ENCODE results near the gene SYPL1. TPM values are rescaled to one million over a fixed set of nuclear protein-coding genes. Genes with fewer than 3 reads are reported as not detected.
A peak's percentile ranks its signal among the peaks of the same experiment; 100 is the strongest.

The SYPL1 gene
- total and polyA plus RNA-seq, 9 of the 15 experiments (the other 6 are each of a cell fraction or from before 2014, with no cell fraction given) = 23.8 to 214 (median 70.2) TPM

GRCh38 chr7:106111655-106112117, 426 bp downstream of the SYPL1 start:
- H4K20me1 ChIP-seq (replicated peaks; ENCODE audit: control insufficient read depth, insufficient read depth, low read length) = 0 out of 2 replicates have a peak, but pooled peaks cover 4% of the 10 kb centered on the region
- ATAC-seq = peak; percentile 83
- in situ Hi-C loops (cut with MboI) (no loop called here), intact Hi-C loops (cut with micrococcal nuclease) (loop anchor here (2.0 to 10.0 kb wide), 2 partner anchors 873 to 1097 kb away; partner anchors contain the start of gene KMT2E)
- peak overlapping the region; percentile 76 to 99 for H3K9ac ChIP-seq (ENCODE audit: insufficient read depth in 1 of 2, low read depth in 2 of 2, low read length in 2 of 2)
- no TSS peak for BruUV-seq (replicated peaks)
- peaks cover 14 to 19% of the 10 kb centered on the region in 2 experiments for H3K4me1 ChIP-seq (replicated peaks in 1 of 2; ENCODE audit: control insufficient read depth in 2 of 2, insufficient read depth in 2 of 2, low read length in 2 of 2)
- POLR2A ChIA-PET = interaction anchor here (0.6 to 4.1 kb wide), 10 partner anchors 9 to 687 kb away, joined by 3 to 24 read pairs (median 4); partner anchors contain the start of gene NAMPT
- peak overlapping the region; percentile 89 for H3K4me2 ChIP-seq (ENCODE audit: insufficient read depth, low read length)
- H3K27ac ChIP-seq (ENCODE audit: extremely low read depth, low read depth, low read length) = peak overlapping the region; percentile 92
- under 1% methylated on average over 53 of the region's 53 CpGs for WGBS (ENCODE audit: insufficient coverage, low coverage, missing lambda C conversion rate)
- peaks cover 7% of the 10 kb centered on the region; the same call in 1 of the 2 replicates for H3K9me3 ChIP-seq (replicated peaks; ENCODE audit: control insufficient read depth, insufficient read depth, low read depth, low read length)
- peaks cover 5% of the 10 kb centered on the region; the same call in 1 of the 3 replicates for H3K36me3 ChIP-seq (ENCODE audit: control insufficient read depth, insufficient read depth, low read length)
- DNase-seq (ENCODE audit: extremely low read depth in 1 of 4, low spot score in 3 of 4) = peak in 2 of 4 experiments; percentile 81 to 84
- H3K9me1 ChIP-seq (ENCODE audit: control insufficient read depth, insufficient read depth, low read length) = no peaks in the 10 kb centered on the region
- H3K27me3 ChIP-seq (ENCODE audit: control insufficient read depth in 2 of 2, insufficient read depth in 2 of 2, low read length in 2 of 2) = no peaks in the 10 kb centered on the region
- peak overlapping the region; percentile 79 for H3K4me3 ChIP-seq
- no peak for FAIRE-seq
- H2AFZ ChIP-seq (ENCODE audit: low read depth, low read length) = peak overlapping the region; percentile 93
- CTCF ChIA-PET (ENCODE audit: low intra/inter-chr PET ratio) = no interaction called here
- peaks cover 47% of the 10 kb centered on the region for H3K79me2 ChIP-seq (ENCODE audit: control insufficient read depth, insufficient read depth, low read length)
- TF ChIP-seq NCOA6 (IDR thresholded peaks at IDR 0.05) (no peak), ZBTB17 (CRISPR knock-in tag; IDR thresholded peaks at IDR 0.05) (peak; percentile 79), STAG1 (CRISPR knock-in tag; IDR thresholded peaks at IDR 0.05; ENCODE audit: borderline replicate concordance) (no peak), SMAD4 (CRISPR knock-in tag; conservative IDR thresholded peaks at IDR 0.05) (peak; percentile 83), TFAM (CRISPR knock-in tag; conservative IDR thresholded peaks at IDR 0.05) (no peak), SIN3A (IDR thresholded peaks at IDR 0.05; ENCODE audit: borderline replicate concordance in 2 of 2, control insufficient read depth in 1 of 2, low read depth in 2 of 2, low read length in 2 of 2) (peak in 1 of 2 experiments; percentile 64; a peak in 1 of 4 replicates), SRF (CRISPR knock-in tag; IDR thresholded peaks at IDR 0.05) (0 out of 4 replicates have a peak, but pooled peaks of 1 of the 2 experiments have one; percentile 30), ZNF277 (CRISPR knock-in tag; IDR thresholded peaks at IDR 0.05; ENCODE audit: borderline replicate concordance) (no peak), ATF3 (IDR thresholded peaks at IDR 0.05) (no peak), ATF3 (CRISPR knock-in tag; conservative IDR thresholded peaks at IDR 0.05) (peak; percentile 86), BRD9 (IDR thresholded peaks at IDR 0.05; ENCODE audit: low read depth, partially characterized antibody) (peak; percentile 16), ZNF282 (CRISPR knock-in tag; IDR thresholded peaks at IDR 0.05) (0 out of 2 replicates have a peak, but pooled peaks have one; percentile 81), EGR1 (conservative IDR thresholded peaks at IDR 0.05) (0 out of 2 replicates have a peak, but pooled peaks have one; percentile 21)

All from K562 (cell line).